ENCODE data around the gene ERAL1. TPM values are rescaled to one million over a fixed set of nuclear protein-coding genes. Genes with fewer than 3 reads are reported as not detected.

The ERAL1 gene
- total and polyA plus RNA-seq, 2 of the 13 experiments (the other 11 are each of a cell fraction or from before 2014, with no cell fraction given) = 46.9 to 72.2 TPM

DNA sequence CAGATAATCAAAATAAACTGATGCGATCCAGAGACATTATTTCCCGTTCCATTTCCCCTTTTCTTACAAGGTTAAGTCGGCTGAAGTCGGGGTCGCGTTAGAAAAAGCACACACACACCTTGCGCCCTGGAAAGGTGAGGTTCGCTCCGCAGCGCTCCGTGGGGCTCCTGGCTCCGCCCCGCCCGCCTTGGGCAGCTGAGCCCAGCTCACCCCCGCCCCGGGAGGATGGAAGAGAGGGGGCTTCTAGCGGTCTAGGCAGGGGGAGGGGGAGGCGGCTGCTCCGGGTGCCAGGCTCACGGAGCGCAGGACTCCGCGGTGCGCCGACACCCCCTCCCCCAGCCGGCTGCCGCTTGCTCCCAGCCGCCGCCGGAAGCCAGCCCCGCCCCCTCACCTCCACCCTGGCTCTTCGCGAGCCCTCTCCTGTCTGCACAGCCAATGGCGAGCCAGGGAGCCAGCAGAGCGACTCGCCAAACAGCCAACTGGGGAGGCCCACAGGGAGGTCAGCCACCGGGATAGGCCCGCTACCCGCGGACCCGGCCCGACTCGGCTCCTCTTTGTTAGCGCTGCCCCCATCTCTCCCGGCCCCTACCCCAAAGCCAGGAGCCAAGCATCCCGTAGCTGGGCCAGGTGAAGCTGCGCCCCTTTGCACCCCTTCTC is 42.6 kb upstream of the ERAL1 start (continued):
- TF ChIP-seq ZNF264 (CRISPR knock-in tag; IDR thresholded peaks at IDR 0.05) = no peak
- TF ChIP-seq ZNF256 (CRISPR knock-in tag; conservative IDR thresholded peaks at IDR 0.05) = no peak
- 0 out of 2 replicates have a peak, but pooled peaks have one; percentile 28 for TF ChIP-seq ZNF788 (CRISPR knock-in tag; IDR thresholded peaks at IDR 0.05; ENCODE audit: borderline replicate concordance)
- TF ChIP-seq TARDBP (CRISPR knock-in tag; IDR thresholded peaks at IDR 0.05) = 0 out of 2 replicates have a peak, but pooled peaks have one; percentile 26
- peak; percentile 52; the same call in 1 of the 2 replicates for TF ChIP-seq KLF13 (CRISPR knock-in tag; IDR thresholded peaks at IDR 0.05)
- no peak for TF ChIP-seq ZNF567 (CRISPR knock-in tag; IDR thresholded peaks at IDR 0.05; ENCODE audit: borderline replicate concordance)
- TF ChIP-seq, protein P1, sequence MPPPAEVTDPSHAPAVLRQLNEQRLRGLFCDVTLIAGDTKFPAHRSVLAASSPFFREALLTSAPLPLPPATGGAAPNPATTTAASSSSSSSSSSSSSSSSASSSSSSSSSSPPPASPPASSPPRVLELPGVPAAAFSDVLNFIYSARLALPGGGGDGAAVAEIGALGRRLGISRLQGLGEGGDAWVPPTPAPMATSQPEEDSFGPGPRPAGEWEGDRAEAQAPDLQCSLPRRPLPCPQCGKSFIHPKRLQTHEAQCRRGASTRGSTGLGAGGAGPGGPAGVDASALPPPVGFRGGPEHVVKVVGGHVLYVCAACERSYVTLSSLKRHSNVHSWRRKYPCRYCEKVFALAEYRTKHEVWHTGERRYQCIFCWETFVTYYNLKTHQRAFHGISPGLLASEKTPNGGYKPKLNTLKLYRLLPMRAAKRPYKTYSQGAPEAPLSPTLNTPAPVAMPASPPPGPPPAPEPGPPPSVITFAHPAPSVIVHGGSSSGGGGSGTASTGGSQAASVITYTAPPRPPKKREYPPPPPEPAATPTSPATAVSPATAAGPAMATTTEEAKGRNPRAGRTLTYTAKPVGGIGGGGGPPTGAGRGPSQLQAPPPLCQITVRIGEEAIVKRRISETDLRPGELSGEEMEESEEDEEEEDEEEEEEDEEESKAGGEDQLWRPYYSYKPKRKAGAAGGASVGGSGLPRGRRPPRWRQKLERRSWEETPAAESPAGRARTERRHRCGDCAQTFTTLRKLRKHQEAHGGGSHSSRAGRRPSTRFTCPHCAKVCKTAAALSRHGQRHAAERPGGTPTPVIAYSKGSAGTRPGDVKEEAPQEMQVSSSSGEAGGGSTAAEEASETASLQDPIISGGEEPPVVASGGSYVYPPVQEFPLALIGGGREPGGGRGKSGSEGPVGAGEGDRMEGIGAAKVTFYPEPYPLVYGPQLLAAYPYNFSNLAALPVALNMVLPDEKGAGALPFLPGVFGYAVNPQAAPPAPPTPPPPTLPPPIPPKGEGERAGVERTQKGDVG (CRISPR knock-in tag; IDR thresholded peaks at IDR 0.05; ENCODE audit: borderline replicate concordance) = peak; percentile 39; the same call in 1 of the 2 replicates
- no peak for TF ChIP-seq HOXA7 (CRISPR knock-in tag; IDR thresholded peaks at IDR 0.05)
- TF ChIP-seq PHF20 (CRISPR knock-in tag; IDR thresholded peaks at IDR 0.05) = peak; percentile 57; the same call in 1 of the 2 replicates
- TF ChIP-seq ZNF629 (CRISPR knock-in tag; conservative IDR thresholded peaks at IDR 0.05) = no peak
- TF ChIP-seq LCORL (IDR thresholded peaks at IDR 0.05) = no peak
- TF ChIP-seq LCORL (CRISPR knock-in tag; IDR thresholded peaks at IDR 0.05) = peak; percentile 71; the same call in 1 of the 2 replicates
- TF ChIP-seq ZNF768 (CRISPR knock-in tag; IDR thresholded peaks at IDR 0.05) = peak; percentile 9; the same call in 1 of the 2 replicates
- TF ChIP-seq TAF1 (CRISPR knock-in tag; IDR thresholded peaks at IDR 0.05) = peak; percentile 32
- TF ChIP-seq SPEN (CRISPR knock-in tag; IDR thresholded peaks at IDR 0.05; ENCODE audit: low read depth) = peak; percentile 59; the same call in 1 of the 2 replicates
- TF ChIP-seq ONECUT2 (CRISPR knock-in tag; IDR thresholded peaks at IDR 0.05) = no peak
- TF ChIP-seq SP2 (CRISPR knock-in tag; IDR thresholded peaks at IDR 0.05) = peak; percentile 96
- peak; percentile 6 for TF ChIP-seq RBM22 (optimal IDR thresholded peaks at IDR 0.05; ENCODE audit: low read length)
- peak; percentile 62; the same call in 1 of the 2 replicates for TF ChIP-seq RBFOX2 (IDR thresholded peaks at IDR 0.05; ENCODE audit: low read depth, low read length)
- TF ChIP-seq ZNF558 (CRISPR knock-in tag; IDR thresholded peaks at IDR 0.05; ENCODE audit: borderline replicate concordance) = no peak
- TF ChIP-seq ZBTB7B (CRISPR knock-in tag; IDR thresholded peaks at IDR 0.05) = 0 out of 2 replicates have a peak, but pooled peaks have one; percentile 37
- 0 out of 3 replicates have a peak, but pooled peaks have one; percentile 12 for TF ChIP-seq MXI1 (IDR thresholded peaks at IDR 0.05; ENCODE audit: borderline replicate concordance, low read depth, low read length)
- TF ChIP-seq, protein P2, sequence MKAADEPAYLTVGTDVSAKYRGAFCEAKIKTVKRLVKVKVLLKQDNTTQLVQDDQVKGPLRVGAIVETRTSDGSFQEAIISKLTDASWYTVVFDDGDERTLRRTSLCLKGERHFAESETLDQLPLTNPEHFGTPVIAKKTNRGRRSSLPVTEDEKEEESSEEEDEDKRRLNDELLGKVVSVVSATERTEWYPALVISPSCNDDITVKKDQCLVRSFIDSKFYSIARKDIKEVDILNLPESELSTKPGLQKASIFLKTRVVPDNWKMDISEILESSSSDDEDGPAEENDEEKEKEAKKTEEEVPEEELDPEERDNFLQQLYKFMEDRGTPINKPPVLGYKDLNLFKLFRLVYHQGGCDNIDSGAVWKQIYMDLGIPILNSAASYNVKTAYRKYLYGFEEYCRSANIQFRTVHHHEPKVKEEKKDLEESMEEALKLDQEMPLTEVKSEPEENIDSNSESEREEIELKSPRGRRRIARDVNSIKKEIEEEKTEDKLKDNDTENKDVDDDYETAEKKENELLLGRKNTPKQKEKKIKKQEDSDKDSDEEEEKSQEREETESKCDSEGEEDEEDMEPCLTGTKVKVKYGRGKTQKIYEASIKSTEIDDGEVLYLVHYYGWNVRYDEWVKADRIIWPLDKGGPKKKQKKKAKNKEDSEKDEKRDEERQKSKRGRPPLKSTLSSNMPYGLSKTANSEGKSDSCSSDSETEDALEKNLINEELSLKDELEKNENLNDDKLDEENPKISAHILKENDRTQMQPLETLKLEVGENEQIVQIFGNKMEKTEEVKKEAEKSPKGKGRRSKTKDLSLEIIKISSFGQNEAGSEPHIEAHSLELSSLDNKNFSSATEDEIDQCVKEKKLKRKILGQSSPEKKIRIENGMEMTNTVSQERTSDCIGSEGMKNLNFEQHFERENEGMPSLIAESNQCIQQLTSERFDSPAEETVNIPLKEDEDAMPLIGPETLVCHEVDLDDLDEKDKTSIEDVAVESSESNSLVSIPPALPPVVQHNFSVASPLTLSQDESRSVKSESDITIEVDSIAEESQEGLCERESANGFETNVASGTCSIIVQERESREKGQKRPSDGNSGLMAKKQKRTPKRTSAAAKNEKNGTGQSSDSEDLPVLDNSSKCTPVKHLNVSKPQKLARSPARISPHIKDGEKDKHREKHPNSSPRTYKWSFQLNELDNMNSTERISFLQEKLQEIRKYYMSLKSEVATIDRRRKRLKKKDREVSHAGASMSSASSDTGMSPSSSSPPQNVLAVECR (CRISPR knock-in tag; IDR thresholded peaks at IDR 0.05; ENCODE audit: borderline replicate concordance) = peak; percentile 64; the same call in 1 of the 2 replicates
- no peak for TF ChIP-seq MTF2 (CRISPR knock-in tag; IDR thresholded peaks at IDR 0.05; ENCODE audit: borderline replicate concordance)
- TF ChIP-seq ZNF335 (CRISPR knock-in tag; IDR thresholded peaks at IDR 0.05) = peak; percentile 11; the same call in 1 of the 2 replicates

All from HepG2 (cell line).